HepG2 (cell line): Measurements from ENCODE around the gene AP5B1. TPM values are rescaled to one million over a fixed set of nuclear protein-coding genes. Genes with fewer than 3 reads are reported as not detected.
A peak's percentile ranks its signal among the peaks of the same experiment; 100 is the strongest.

Source experiments
- ELF1 ChIP-seq: sonication (generic); formaldehyde crosslinking; IDR thresholded peaks from 2 replicates; pipeline ENCODE4 v1.4.0; 2020; ENCODE audit warnings: missing genetic modification reagents
- ELF3 ChIP-seq: IDR thresholded peaks from 2 replicates; pipeline ENCODE4 v1.6.1; 2016; ENCODE audit warnings: missing genetic modification reagents, missing compliant biosample characterization
- GATAD1 ChIP-seq: IDR thresholded peaks from 2 replicates; pipeline ENCODE4 v1.6.1; 2016; ENCODE audit warnings: missing genetic modification reagents, missing compliant biosample characterization
- HOXA5 ChIP-seq: sonication (generic); formaldehyde crosslinking; IDR thresholded peaks from 2 replicates; pipeline ENCODE4 v1.4.0; 2020; ENCODE audit warnings: missing genetic modification reagents
- MEIS2 ChIP-seq: sonication (generic); formaldehyde crosslinking; IDR thresholded peaks from 2 replicates; pipeline ENCODE4 v1.9.0; 2021; ENCODE audit warnings: mild to moderate bottlenecking, missing genetic modification reagents
- PAWR ChIP-seq: sonication (generic); formaldehyde crosslinking; IDR thresholded peaks from 2 replicates; pipeline ENCODE4 v1.4.0; 2020; ENCODE audit warnings: missing genetic modification reagents, mild to moderate bottlenecking, borderline replicate concordance
- RAD21 ChIP-seq: fragments of 450-650 bp; formaldehyde crosslinking; IDR thresholded peaks from 2 replicates; pipeline ENCODE4 v1.5.0; 2020; ENCODE audit warnings: mild to moderate bottlenecking
- SALL1 ChIP-seq: sonication (generic); formaldehyde crosslinking; IDR thresholded peaks from 2 replicates; pipeline ENCODE4 v1.8.0; 2022; ENCODE audit warnings: mild to moderate bottlenecking, missing genetic modification reagents
- SAP130 ChIP-seq: IDR thresholded peaks from 2 replicates; pipeline ENCODE4 v1.6.1; 2016; ENCODE audit warnings: low read depth
- STAG1 ChIP-seq: sonication (generic); formaldehyde crosslinking; IDR thresholded peaks from 2 replicates; pipeline ENCODE4 v1.4.0; 2020; ENCODE audit warnings: missing genetic modification reagents
- TBX2 ChIP-seq: sonication (generic); formaldehyde crosslinking; IDR thresholded peaks from 2 replicates; pipeline ENCODE4 v1.5.0; 2020; ENCODE audit warnings: missing genetic modification reagents, mild to moderate bottlenecking, borderline replicate concordance
- THAP11 ChIP-seq: IDR thresholded peaks from 2 replicates; pipeline ENCODE4 v1.6.1; 2016; ENCODE audit warnings: missing biosample characterization, missing genetic modification reagents
- TOPORS ChIP-seq: sonication (generic); formaldehyde crosslinking; IDR thresholded peaks from 2 replicates; pipeline ENCODE4 v1.8.0; 2023; ENCODE audit warnings: mild to moderate bottlenecking, missing genetic modification reagents
- polyA plus RNA-seq, 8 experiments: library from polyadenylated mRNA; depleted of rRNA in 3 of 8; stranded (reverse) in 7 of 8; unstranded in 1 of 8; fragments of >200 nt; fragmentation: Illumina TruSeq in 4 of 8; extraction: Trizol in 4 of 8; gene quantifications; 2 replicates each; pipeline versions ENCODE4 v1.2.1 to v1.2.3, GENCODE V29; 2011 to 2016; ENCODE audit warnings: low read depth in 4 of 8, missing spikeins in 1 of 8, mixed read lengths in 1 of 8; ENCODE audit not compliant: insufficient read depth in 1 of 8
- total RNA-seq, 5 experiments: library from RNA; depleted of rRNA; stranded (reverse); fragments of >200 nt; fragmentation: Illumina TruSeq; extraction: Trizol; gene quantifications; 2 replicates each; pipeline ENCODE4 v1.2.3, GENCODE V29; 2016; ENCODE audit warnings: low read depth in 1 of 5
- TF ChIP-seq, protein P1 (sequence below): IDR thresholded peaks from 2 replicates; pipeline ENCODE4 v1.6.1; 2016; ENCODE audit warnings: missing genetic modification reagents, missing compliant biosample characterization
- TF ChIP-seq, protein P2 (sequence below): sonication (generic); formaldehyde crosslinking; IDR thresholded peaks from 2 replicates; pipeline ENCODE4 v1.9.0; 2021; ENCODE audit warnings: missing genetic modification reagents, borderline replicate concordance
- TF ChIP-seq, protein P3 (sequence below): sonication (generic); formaldehyde crosslinking; IDR thresholded peaks from 2 replicates; pipeline ENCODE4 v1.8.1; 2023; ENCODE audit warnings: mild to moderate bottlenecking, missing genetic modification reagents
- TF ChIP-seq, protein P4 (sequence below): sonication (generic); formaldehyde crosslinking; conservative IDR thresholded peaks from 2 replicates; pipeline ENCODE4 v1.5.0; 2020; ENCODE audit warnings: missing genetic modification reagents
- TF ChIP-seq, protein P5 (sequence below): sonication (generic); formaldehyde crosslinking; IDR thresholded peaks from 2 replicates; pipeline ENCODE4 v1.9.0; 2022; ENCODE audit warnings: low read depth, missing genetic modification reagents

Gene AP5B1
- total and polyA plus RNA-seq, 2 of the 13 experiments (the other 11 are each of a cell fraction or from before 2014, with no cell fraction given) = 1.7 to 4.4 TPM

DNA sequence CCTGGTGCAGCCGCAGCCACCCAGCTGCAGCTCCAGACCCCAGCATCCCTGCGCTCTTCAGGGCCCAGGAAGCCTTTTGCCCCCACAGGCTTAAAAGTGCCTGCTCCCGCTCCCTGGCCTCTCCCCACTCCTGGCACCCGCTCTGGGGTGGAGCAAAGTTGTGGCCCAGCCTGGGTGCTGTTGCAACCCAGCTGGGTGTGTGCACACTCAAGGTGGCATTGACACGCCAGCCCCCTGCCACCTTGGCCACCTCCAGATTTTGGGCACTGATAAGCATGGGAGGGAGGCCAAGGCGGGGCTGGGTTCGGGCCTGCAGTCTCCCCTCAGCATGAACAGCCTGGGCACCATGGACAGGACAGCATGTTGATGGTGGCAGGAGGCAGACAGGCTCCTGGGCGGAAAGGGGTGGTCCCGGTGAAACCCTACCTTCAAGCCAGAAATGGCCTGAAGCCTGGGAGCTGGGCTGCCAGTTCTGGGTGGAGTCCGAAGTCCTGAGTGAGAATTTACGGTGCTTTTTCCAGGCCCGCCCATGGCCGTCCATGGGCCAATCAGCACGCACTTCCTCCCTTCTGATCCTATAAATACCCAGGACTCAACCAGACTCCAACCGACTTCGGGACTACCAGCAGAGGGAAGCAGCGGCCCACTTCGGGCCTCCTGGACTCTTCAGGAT lies 36.6 kb downstream of the AP5B1 start (continued):
- TF ChIP-seq TOPORS (CRISPR knock-in tag) (no peak), RAD21 (CRISPR knock-in tag) (peak; percentile 85), GATAD1 (CRISPR knock-in tag) (peak; percentile 55; the same call in 1 of the 2 replicates), PAWR (CRISPR knock-in tag) (no peak), HOXA5 (peak; percentile 57; the same call in 1 of the 2 replicates), ELF3 (CRISPR knock-in tag) (peak; percentile 53), TBX2 (0 out of 2 replicates have a peak, but pooled peaks have one; percentile 39), ELF1 (peak; percentile 57), SALL1 (CRISPR knock-in tag) (peak; percentile 44), STAG1 (CRISPR knock-in tag) (peak; percentile 89), MEIS2 (CRISPR knock-in tag) (0 out of 2 replicates have a peak, but pooled peaks have one; percentile 43), THAP11 (CRISPR knock-in tag) (peak; percentile 40; the same call in 1 of the 2 replicates), SAP130 (peak; percentile 46)
- TF ChIP-seq, protein P1, sequence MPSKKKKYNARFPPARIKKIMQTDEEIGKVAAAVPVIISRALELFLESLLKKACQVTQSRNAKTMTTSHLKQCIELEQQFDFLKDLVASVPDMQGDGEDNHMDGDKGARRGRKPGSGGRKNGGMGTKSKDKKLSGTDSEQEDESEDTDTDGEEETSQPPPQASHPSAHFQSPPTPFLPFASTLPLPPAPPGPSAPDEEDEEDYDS (CRISPR knock-in tag) = peak; percentile 94
- TF ChIP-seq, protein P2, sequence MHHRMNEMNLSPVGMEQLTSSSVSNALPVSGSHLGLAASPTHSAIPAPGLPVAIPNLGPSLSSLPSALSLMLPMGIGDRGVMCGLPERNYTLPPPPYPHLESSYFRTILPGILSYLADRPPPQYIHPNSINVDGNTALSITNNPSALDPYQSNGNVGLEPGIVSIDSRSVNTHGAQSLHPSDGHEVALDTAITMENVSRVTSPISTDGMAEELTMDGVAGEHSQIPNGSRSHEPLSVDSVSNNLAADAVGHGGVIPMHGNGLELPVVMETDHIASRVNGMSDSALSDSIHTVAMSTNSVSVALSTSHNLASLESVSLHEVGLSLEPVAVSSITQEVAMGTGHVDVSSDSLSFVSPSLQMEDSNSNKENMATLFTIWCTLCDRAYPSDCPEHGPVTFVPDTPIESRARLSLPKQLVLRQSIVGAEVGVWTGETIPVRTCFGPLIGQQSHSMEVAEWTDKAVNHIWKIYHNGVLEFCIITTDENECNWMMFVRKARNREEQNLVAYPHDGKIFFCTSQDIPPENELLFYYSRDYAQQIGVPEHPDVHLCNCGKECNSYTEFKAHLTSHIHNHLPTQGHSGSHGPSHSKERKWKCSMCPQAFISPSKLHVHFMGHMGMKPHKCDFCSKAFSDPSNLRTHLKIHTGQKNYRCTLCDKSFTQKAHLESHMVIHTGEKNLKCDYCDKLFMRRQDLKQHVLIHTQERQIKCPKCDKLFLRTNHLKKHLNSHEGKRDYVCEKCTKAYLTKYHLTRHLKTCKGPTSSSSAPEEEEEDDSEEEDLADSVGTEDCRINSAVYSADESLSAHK = no peak
- TF ChIP-seq, protein P3, sequence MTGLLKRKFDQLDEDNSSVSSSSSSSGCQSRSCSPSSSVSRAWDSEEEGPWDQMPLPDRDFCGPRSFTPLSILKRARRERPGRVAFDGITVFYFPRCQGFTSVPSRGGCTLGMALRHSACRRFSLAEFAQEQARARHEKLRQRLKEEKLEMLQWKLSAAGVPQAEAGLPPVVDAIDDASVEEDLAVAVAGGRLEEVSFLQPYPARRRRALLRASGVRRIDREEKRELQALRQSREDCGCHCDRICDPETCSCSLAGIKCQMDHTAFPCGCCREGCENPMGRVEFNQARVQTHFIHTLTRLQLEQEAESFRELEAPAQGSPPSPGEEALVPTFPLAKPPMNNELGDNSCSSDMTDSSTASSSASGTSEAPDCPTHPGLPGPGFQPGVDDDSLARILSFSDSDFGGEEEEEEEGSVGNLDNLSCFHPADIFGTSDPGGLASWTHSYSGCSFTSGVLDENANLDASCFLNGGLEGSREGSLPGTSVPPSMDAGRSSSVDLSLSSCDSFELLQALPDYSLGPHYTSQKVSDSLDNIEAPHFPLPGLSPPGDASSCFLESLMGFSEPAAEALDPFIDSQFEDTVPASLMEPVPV (CRISPR knock-in tag) = 0 out of 2 replicates have a peak, but pooled peaks have one; percentile 25
- TF ChIP-seq, protein P4, sequence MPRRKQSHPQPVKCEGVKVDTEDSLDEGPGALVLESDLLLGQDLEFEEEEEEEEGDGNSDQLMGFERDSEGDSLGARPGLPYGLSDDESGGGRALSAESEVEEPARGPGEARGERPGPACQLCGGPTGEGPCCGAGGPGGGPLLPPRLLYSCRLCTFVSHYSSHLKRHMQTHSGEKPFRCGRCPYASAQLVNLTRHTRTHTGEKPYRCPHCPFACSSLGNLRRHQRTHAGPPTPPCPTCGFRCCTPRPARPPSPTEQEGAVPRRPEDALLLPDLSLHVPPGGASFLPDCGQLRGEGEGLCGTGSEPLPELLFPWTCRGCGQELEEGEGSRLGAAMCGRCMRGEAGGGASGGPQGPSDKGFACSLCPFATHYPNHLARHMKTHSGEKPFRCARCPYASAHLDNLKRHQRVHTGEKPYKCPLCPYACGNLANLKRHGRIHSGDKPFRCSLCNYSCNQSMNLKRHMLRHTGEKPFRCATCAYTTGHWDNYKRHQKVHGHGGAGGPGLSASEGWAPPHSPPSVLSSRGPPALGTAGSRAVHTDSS (CRISPR knock-in tag) = no peak
- TF ChIP-seq, protein P5, sequence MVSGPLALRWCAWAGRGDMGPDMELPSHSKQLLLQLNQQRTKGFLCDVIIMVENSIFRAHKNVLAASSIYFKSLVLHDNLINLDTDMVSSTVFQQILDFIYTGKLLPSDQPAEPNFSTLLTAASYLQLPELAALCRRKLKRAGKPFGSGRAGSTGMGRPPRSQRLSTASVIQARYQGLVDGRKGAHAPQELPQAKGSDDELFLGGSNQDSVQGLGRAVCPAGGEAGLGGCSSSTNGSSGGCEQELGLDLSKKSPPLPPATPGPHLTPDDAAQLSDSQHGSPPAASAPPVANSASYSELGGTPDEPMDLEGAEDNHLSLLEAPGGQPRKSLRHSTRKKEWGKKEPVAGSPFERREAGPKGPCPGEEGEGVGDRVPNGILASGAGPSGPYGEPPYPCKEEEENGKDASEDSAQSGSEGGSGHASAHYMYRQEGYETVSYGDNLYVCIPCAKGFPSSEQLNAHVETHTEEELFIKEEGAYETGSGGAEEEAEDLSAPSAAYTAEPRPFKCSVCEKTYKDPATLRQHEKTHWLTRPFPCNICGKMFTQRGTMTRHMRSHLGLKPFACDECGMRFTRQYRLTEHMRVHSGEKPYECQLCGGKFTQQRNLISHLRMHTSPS (CRISPR knock-in tag) = peak; percentile 54; the same call in 1 of the 2 replicates
